ENCODE results near the gene TLX1.

TLX1 gene

GRCh38 chr10:101138788-101139420 lies 7.8 kb downstream of the TLX1 start:
- TF ChIP-seq CTCF (IDR thresholded peaks at IDR 0.05), result no peak
- no peaks in the 10 kb centered on the region for H3K9me3 Mint-ChIP-seq
- no peaks in the 10 kb centered on the region for H3K36me3 Mint-ChIP-seq (ENCODE audit: low read depth)
- H3K4me1 Mint-ChIP-seq, result peaks cover 24% of the 10 kb centered on the region
- H3K27ac Mint-ChIP-seq, result no peak overlapping the region
- H3K4me3 Mint-ChIP-seq, result no peak overlapping the region
- peaks cover 100% of the 10 kb centered on the region for H3K27me3 Mint-ChIP-seq (ENCODE audit: low read depth, poor library complexity)
- no peak for DNase-seq

GRCh38 chr10:101139421-101139911 lies 8.4 kb downstream of the TLX1 start:
- Mint-ChIP-seq H3K4me3 (no peak overlapping the region), H3K4me1 (peaks cover 21% of the 10 kb centered on the region), H3K27ac (no peak overlapping the region), H3K9me3 (no peaks in the 10 kb centered on the region), H3K36me3 (ENCODE audit: low read depth) (no peaks in the 10 kb centered on the region), H3K27me3 (ENCODE audit: low read depth, poor library complexity) (peaks cover 100% of the 10 kb centered on the region)
- TF ChIP-seq CTCF (IDR thresholded peaks at IDR 0.05), result peak; percentile 37
- DNase-seq, result peak; percentile 53

GRCh38 chr10:101140084-101140949 lies 9.2 kb downstream of the TLX1 start:
- H3K27me3 Mint-ChIP-seq (ENCODE audit: low read depth, poor library complexity), result peaks cover 100% of the 10 kb centered on the region
- H3K4me3 Mint-ChIP-seq, result no peak overlapping the region
- H3K36me3 Mint-ChIP-seq (ENCODE audit: low read depth), result no peaks in the 10 kb centered on the region
- no peaks in the 10 kb centered on the region for H3K9me3 Mint-ChIP-seq
- DNase-seq, result peak; percentile 36
- peaks cover 16% of the 10 kb centered on the region for H3K4me1 Mint-ChIP-seq
- H3K27ac Mint-ChIP-seq, result no peak overlapping the region
- no peak for TF ChIP-seq CTCF (IDR thresholded peaks at IDR 0.05)

- Mint-ChIP-seq H3K4me3 (no peak overlapping the region), H3K27me3 (ENCODE audit: low read depth, poor library complexity) (peaks cover 100% of the 10 kb centered on the region)
Measured at GRCh38 chr10:101140950-101141615, 10.0 kb downstream of the TLX1 start.

More at GRCh38 chr10:101140950-101141615, 10.0 kb downstream of the TLX1 start:
- H3K36me3 Mint-ChIP-seq (ENCODE audit: low read depth), result no peaks in the 10 kb centered on the region
- no peaks in the 10 kb centered on the region for H3K9me3 Mint-ChIP-seq
- no peak for DNase-seq
- peaks cover 8% of the 10 kb centered on the region for H3K4me1 Mint-ChIP-seq
- no peak overlapping the region for H3K27ac Mint-ChIP-seq
- no peak for TF ChIP-seq CTCF (IDR thresholded peaks at IDR 0.05)
